ENCODE data around the gene PAPSS1.

Gene PAPSS1

DNA sequence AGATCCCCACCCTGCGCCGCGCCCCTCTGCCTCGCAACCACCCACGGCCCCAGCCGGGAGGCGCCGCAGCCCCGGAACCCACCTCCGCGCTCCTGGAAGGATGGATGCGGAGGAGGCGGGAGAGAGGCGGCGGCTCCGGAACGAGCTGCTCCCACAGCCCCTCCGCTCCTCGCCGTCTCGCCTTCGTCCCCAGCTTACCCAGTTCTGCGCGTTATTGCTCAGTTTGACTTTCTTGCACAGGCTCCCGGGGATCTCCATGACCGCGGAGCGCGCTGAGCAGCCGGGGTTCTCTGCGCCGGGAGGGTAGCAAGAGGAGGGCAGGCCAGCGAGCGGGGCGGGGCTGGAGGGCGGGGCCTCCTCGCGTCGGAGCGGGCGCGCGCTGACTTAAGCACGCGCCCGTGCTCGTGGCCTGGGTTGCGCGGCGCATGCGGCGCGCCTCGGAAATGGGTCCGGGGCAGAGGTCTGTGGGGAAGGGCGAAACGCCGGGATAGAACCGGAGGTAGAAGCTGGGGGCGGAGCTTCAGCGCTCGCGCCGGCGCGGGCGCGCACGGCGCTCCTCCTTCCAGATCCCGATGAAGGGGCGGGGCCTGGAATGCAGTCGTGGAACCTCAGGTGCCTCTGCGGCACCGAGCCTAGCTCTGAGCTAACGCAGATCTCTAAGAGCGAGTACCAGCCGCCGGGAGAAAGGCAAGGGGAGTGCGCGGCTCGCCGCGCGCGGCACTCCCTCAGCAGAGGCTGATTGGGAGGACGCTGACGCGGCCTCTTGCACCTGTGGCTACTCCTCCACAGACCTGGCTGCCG is at the start of gene PAPSS1:
Gene PAPSS1 (minus strand): TSS at position 313 of the 801 bp plus-strand sequence. CDS start 55 bp downstream, at position 258.
- Mint-ChIP-seq H3K9me3 (no peaks in the 10 kb centered on the region), H3K4me3 (peak within 1 kb of the TSS; percentile 91), H3K4me1 (ENCODE audit: low read depth) (peaks cover 25% of the 10 kb centered on the region), H3K27ac (peak within 1 kb of the TSS; percentile 94), H3K36me3 (ENCODE audit: low read depth) (peaks cover 7% of the 10 kb centered on the region), H3K27me3 (ENCODE audit: low read depth) (no peaks in the 10 kb centered on the region)

DNA sequence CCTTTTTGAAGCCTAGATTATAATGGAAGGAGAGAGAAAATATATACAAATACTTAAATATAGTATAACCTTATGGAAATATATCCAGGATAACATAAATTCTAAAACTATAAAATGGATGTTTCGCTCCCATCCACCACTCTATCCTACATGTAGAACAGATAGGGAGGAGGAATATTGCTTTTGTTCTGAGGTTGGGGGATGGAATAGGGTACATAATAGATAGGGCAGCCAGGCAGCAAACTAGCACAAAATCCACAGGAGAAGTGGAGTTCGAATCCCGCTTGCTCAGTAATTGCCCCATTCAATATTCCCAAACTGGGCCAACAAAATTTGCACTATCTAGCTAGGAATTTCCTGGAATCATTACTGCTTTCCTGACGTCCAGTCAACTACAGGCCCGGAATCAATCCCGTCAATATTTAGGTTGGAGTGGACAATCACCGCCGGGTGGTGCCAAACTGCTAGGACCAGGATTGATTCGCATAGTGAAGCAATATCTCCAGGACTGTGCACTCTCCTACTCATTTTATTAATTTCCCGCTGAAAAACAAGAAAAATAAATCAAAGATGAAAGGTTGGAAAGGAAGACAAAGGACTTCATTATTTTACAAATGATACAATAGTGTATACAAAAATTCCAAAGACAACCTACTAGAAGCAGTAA is 40.4 kb upstream of the PAPSS1 start:
- no peaks in the 10 kb centered on the region for H3K36me3 Mint-ChIP-seq (ENCODE audit: low read depth)
- H3K27ac Mint-ChIP-seq, result no peak overlapping the region
- no peak overlapping the region for H3K4me3 Mint-ChIP-seq
- H3K9me3 Mint-ChIP-seq, result no peaks in the 10 kb centered on the region
- H3K27me3 Mint-ChIP-seq (ENCODE audit: low read depth), result peaks cover 13% of the 10 kb centered on the region
- H3K4me1 Mint-ChIP-seq (ENCODE audit: low read depth), result peaks cover 2% of the 10 kb centered on the region

- Mint-ChIP-seq H3K4me3 (no peak overlapping the region), H3K9me3 (no peaks in the 10 kb centered on the region), H3K27ac (no peak overlapping the region), H3K36me3 (ENCODE audit: low read depth) (no peaks in the 10 kb centered on the region), H3K27me3 (ENCODE audit: low read depth) (peaks cover 10% of the 10 kb centered on the region), H3K4me1 (ENCODE audit: low read depth) (peaks cover 2% of the 10 kb centered on the region)
Measured at GRCh38 chr4:107757864-107758476, 37.9 kb upstream of the PAPSS1 start.

- Mint-ChIP-seq H3K9me3 (no peaks in the 10 kb centered on the region), H3K4me1 (ENCODE audit: low read depth) (peaks cover 2% of the 10 kb centered on the region), H3K27me3 (ENCODE audit: low read depth) (peaks cover 14% of the 10 kb centered on the region), H3K36me3 (ENCODE audit: low read depth) (no peaks in the 10 kb centered on the region), H3K4me3 (no peak overlapping the region), H3K27ac (no peak overlapping the region)
Measured at GRCh38 chr4:107757283-107757682, 37.2 kb upstream of the PAPSS1 start.

DNA sequence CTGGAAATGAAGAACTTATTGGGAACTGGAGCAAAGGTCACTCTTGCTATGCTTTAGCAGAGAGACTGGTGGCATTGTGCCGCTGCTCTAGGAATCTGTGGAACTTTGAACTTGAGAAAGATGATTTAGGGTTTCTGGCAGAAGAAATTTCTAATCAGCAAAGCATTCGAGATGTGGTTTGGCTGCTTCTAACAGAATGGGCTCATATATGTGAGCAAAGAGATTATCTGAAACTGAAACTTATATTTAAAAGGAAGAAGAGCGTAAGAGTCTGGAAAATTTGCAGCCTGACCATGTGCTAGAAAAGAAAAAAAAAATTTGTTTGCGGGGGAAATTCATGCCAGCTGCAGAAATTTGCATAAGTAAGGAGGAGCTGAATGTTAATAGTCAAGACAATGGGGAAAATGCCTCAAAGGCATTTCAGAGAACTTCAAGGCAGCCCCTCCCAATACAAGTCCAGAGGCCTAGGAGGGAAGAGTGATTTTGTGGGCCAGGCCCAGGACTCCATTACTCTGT is 35.9 kb upstream of the PAPSS1 start:
- peaks cover 19% of the 10 kb centered on the region for H3K27me3 Mint-ChIP-seq (ENCODE audit: low read depth)
- no peak overlapping the region for H3K4me3 Mint-ChIP-seq
- H3K9me3 Mint-ChIP-seq, result no peaks in the 10 kb centered on the region
- H3K4me1 Mint-ChIP-seq (ENCODE audit: low read depth), result peaks cover 2% of the 10 kb centered on the region
- no peak overlapping the region for H3K27ac Mint-ChIP-seq
- no peaks in the 10 kb centered on the region for H3K36me3 Mint-ChIP-seq (ENCODE audit: low read depth)

- peaks cover 2% of the 10 kb centered on the region for H3K4me1 Mint-ChIP-seq (ENCODE audit: low read depth)
- H3K36me3 Mint-ChIP-seq (ENCODE audit: low read depth), result no peaks in the 10 kb centered on the region
- H3K4me3 Mint-ChIP-seq, result no peak overlapping the region
- H3K9me3 Mint-ChIP-seq, result no peaks in the 10 kb centered on the region
- peaks cover 39% of the 10 kb centered on the region for H3K27me3 Mint-ChIP-seq (ENCODE audit: low read depth)
- H3K27ac Mint-ChIP-seq, result no peak overlapping the region
Measured at GRCh38 chr4:107751670-107752069, 31.6 kb upstream of the PAPSS1 start.

- Mint-ChIP-seq H3K36me3 (ENCODE audit: low read depth) (no peaks in the 10 kb centered on the region), H3K9me3 (peaks cover 13% of the 10 kb centered on the region), H3K27ac (no peak overlapping the region), H3K4me1 (ENCODE audit: low read depth) (no peaks in the 10 kb centered on the region), H3K4me3 (no peak overlapping the region), H3K27me3 (ENCODE audit: low read depth) (peaks cover 33% of the 10 kb centered on the region)
Measured at GRCh38 chr4:107747748-107748486, 27.9 kb upstream of the PAPSS1 start.

- peaks cover 20% of the 10 kb centered on the region for H3K27me3 Mint-ChIP-seq (ENCODE audit: low read depth)
- no peak overlapping the region for H3K4me3 Mint-ChIP-seq
- no peaks in the 10 kb centered on the region for H3K4me1 Mint-ChIP-seq (ENCODE audit: low read depth)
- H3K27ac Mint-ChIP-seq, result no peak overlapping the region
- H3K36me3 Mint-ChIP-seq (ENCODE audit: low read depth), result peaks cover 1% of the 10 kb centered on the region
- peaks cover 13% of the 10 kb centered on the region for H3K9me3 Mint-ChIP-seq
Measured at GRCh38 chr4:107746161-107746560, 26.1 kb upstream of the PAPSS1 start.

DNA sequence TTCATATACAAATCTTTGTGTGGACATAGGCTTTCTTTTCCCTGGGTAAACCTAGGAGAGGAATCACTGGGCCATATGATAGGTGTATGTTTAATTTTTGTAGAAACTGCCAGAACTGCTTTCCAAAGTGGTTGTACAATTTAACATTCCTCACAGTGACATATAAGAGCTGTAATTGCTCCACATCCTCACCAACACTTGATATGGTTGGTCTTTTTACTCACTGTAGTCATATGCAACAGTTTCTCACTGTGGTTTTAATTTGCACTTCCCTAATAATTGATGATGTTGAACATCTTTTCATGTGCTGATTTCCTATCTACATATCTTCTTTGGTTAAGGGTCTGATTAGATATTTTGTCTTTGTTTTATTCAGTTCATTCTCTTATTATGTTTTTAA is 24.5 kb upstream of the PAPSS1 start:
- Mint-ChIP-seq H3K27ac (no peak overlapping the region), H3K4me1 (ENCODE audit: low read depth) (no peaks in the 10 kb centered on the region), H3K4me3 (no peak overlapping the region), H3K36me3 (ENCODE audit: low read depth) (peaks cover 1% of the 10 kb centered on the region), H3K9me3 (peaks cover 13% of the 10 kb centered on the region), H3K27me3 (ENCODE audit: low read depth) (peaks cover 15% of the 10 kb centered on the region)

GRCh38 chr4:107743532-107743931 is 23.5 kb upstream of the PAPSS1 start:
- H3K36me3 Mint-ChIP-seq (ENCODE audit: low read depth), result peaks cover 1% of the 10 kb centered on the region
- H3K27me3 Mint-ChIP-seq (ENCODE audit: low read depth), result peaks cover 5% of the 10 kb centered on the region
- H3K4me1 Mint-ChIP-seq (ENCODE audit: low read depth), result no peaks in the 10 kb centered on the region
- no peak overlapping the region for H3K27ac Mint-ChIP-seq
- H3K4me3 Mint-ChIP-seq, result no peak overlapping the region
- H3K9me3 Mint-ChIP-seq, result peaks cover 13% of the 10 kb centered on the region

- no peaks in the 10 kb centered on the region for H3K27me3 Mint-ChIP-seq (ENCODE audit: low read depth)
- peaks cover 1% of the 10 kb centered on the region for H3K36me3 Mint-ChIP-seq (ENCODE audit: low read depth)
- no peak overlapping the region for H3K4me3 Mint-ChIP-seq
- peaks cover 13% of the 10 kb centered on the region for H3K9me3 Mint-ChIP-seq
- H3K4me1 Mint-ChIP-seq (ENCODE audit: low read depth), result no peaks in the 10 kb centered on the region
- no peak overlapping the region for H3K27ac Mint-ChIP-seq
Measured at GRCh38 chr4:107742791-107743190, 22.8 kb upstream of the PAPSS1 start.

- Mint-ChIP-seq H3K27ac (no peak overlapping the region), H3K4me1 (ENCODE audit: low read depth) (no peaks in the 10 kb centered on the region), H3K9me3 (peaks cover 13% of the 10 kb centered on the region), H3K36me3 (ENCODE audit: low read depth) (peaks cover 1% of the 10 kb centered on the region), H3K4me3 (no peak overlapping the region), H3K27me3 (ENCODE audit: low read depth) (no peaks in the 10 kb centered on the region)
Measured at GRCh38 chr4:107742196-107742595, 22.2 kb upstream of the PAPSS1 start.

DNA sequence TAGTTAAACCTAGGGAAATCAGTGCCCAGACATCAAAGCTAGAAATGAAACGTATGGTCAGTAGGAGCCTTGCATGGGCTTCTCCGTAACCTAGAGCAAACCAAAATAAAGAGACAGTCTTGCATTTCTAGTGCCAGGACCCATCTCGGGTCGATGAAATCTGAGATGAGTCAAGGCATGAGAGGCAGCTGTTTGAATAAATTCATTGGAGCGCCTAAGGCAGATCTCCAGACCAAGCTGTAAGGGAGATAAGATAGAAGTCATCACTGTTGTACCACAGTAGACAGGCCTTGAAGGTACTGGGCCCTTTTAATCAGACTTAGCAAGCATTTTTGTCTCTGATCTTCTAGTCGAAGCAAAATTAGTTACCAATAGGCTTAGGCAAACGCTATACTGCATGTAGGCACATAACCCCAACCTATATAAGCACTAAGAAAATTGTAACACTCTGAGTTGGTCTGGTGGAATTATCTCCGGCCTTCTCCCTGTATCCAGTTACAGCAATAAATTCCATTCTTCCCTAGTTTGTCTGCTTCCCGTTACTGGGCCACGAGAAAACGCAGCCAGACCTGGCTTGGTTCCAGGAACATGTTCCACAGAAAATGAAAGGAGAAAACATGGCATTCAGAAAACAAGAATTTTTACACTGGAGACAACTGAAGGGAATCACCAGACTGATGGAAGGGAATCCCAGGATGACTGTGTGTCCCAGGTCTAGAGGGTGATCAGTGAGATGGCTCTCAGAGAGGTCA is 21.1 kb upstream of the PAPSS1 start:
- peaks cover 1% of the 10 kb centered on the region for H3K36me3 Mint-ChIP-seq (ENCODE audit: low read depth)
- H3K4me3 Mint-ChIP-seq, result no peak overlapping the region
- peaks cover 13% of the 10 kb centered on the region for H3K9me3 Mint-ChIP-seq
- H3K27me3 Mint-ChIP-seq (ENCODE audit: low read depth), result no peaks in the 10 kb centered on the region
- no peaks in the 10 kb centered on the region for H3K4me1 Mint-ChIP-seq (ENCODE audit: low read depth)
- no peak overlapping the region for H3K27ac Mint-ChIP-seq

GRCh38 chr4:107740381-107740780 is 20.3 kb upstream of the PAPSS1 start:
- peaks cover 10% of the 10 kb centered on the region for H3K9me3 Mint-ChIP-seq
- H3K4me1 Mint-ChIP-seq (ENCODE audit: low read depth), result no peaks in the 10 kb centered on the region
- no peak overlapping the region for H3K27ac Mint-ChIP-seq
- no peak overlapping the region for H3K4me3 Mint-ChIP-seq
- H3K27me3 Mint-ChIP-seq (ENCODE audit: low read depth), result peaks cover 3% of the 10 kb centered on the region
- peaks cover 1% of the 10 kb centered on the region for H3K36me3 Mint-ChIP-seq (ENCODE audit: low read depth)

Measured in T-helper 1 cell treated with Interleukin-12 subunit alpha and Interleukin-12 subunit beta and Interleukin-4 antibody, amounts not matched to agents 30 μg/mL and 1 μg/mL, for 36 hours (primary cell).